Erythroblast (primary cell): ENCODE data around the gene ARHGEF6.

Experiments
- GATA1 ChIP-seq: IDR thresholded peaks from 2 replicates; pipeline ENCODE4 v1.6.1; 2011; ENCODE audit warnings: low read depth, mild to moderate bottlenecking, control low read depth, low read length, moderate library complexity
- POLR2A ChIP-seq: IDR thresholded peaks from 2 replicates; pipeline ENCODE4 v1.6.1; 2011; ENCODE audit warnings: mild to moderate bottlenecking, low read length

- TF ChIP-seq POLR2A (no peak), GATA1 (no peak)
These were observed 62.6 kb downstream of the ARHGEF6 start for GRCh38 chrX:136718091-136718490.
